HG03378 (cell line): ENCODE data around the gene CTXN3.

Source experiments
- ATAC-seq: cut with Tn5 transposase; IDR thresholded peaks from one replicate; pipeline ENCODE4 v1.9.1; 2021; ENCODE audit warnings: mild to moderate bottlenecking, moderate library complexity; ENCODE audit not compliant: unreplicated experiment

CTXN3 gene

GRCh38 chr5:127649018-127649439 lies at the start of gene CTXN3:
TSS of gene CTXN3 (plus strand) at chr5:127649082. CDS start at chr5:127657522, 8,440 bp downstream.
- ATAC-seq, result no peak

GRCh38 chr5:127599320-127599719 lies 49.6 kb upstream of the CTXN3 start:
- no peak for ATAC-seq

- no peak for ATAC-seq
Observed at GRCh38 chr5:127599847-127600246, 49.0 kb upstream of the CTXN3 start.

DNA sequence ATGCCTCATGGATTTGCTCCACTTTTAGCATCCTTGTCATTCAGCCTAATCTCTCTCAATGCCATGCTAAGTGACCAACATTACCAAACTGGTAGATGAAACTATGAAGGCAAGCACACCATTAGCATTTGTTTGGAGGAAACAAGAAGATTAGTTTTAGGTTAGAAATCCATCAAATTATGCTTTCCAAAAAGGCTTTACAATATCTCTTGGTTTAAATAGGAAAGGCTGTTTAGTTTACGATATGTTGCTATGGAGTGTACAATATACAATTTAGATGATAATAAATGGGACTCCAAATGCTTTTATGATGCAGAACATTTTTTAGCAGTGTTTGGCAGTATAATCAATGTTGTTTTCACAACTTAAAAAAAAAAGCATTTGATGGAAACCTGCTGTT lies 47.8 kb upstream of the CTXN3 start:
- no peak for ATAC-seq

DNA sequence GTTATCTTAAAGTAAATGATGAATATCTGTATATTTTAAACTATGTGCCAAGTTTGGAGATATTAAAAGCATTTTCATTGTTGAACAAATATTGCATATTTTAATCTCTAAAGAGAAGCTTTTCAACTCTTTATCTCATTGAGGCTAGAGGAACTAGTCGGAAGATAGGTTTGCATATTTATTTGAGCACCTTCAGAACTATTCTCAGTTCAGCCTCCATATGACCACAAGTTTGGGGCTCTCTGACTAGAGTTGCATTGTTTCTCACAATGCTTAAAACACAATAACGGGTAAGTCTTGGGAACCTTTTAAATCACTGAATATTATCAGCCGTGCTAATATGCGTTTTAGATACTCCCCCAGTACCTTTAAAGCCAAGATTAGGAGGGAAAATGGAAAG lies 47.3 kb upstream of the CTXN3 start:
- no peak for ATAC-seq

- ATAC-seq, result no peak
Observed at GRCh38 chr5:127602481-127602880, 46.4 kb upstream of the CTXN3 start.

- no peak for ATAC-seq
Observed at GRCh38 chr5:127602896-127603844, 45.7 kb upstream of the CTXN3 start.

DNA sequence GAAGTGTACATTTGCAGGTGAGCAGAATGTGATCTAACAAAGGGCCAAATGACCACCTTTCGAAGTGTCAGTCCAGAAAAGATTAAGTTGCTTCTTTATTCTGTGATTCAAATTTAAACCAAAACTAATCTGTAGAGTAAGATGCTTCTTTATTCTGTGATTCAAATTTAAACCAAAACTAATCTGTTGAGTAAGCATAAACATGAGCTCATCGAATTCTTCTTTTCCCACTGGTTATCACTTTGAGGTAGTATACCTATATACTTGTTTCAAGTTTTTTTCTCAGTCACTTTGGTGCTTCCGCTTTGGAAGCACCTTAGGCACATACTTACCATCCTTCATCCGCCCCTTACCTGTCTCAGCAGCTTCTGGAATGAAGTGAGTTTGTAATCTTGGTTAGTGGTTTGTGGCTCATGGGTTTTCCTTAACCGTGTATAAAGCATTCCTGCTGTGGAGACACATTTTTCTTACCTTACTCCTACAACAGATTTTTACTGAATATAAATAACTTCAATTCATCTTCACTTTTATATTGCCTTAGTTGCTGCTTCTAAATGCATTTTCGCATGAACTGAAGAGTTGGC lies 40.7 kb upstream of the CTXN3 start:
- no peak for ATAC-seq

DNA sequence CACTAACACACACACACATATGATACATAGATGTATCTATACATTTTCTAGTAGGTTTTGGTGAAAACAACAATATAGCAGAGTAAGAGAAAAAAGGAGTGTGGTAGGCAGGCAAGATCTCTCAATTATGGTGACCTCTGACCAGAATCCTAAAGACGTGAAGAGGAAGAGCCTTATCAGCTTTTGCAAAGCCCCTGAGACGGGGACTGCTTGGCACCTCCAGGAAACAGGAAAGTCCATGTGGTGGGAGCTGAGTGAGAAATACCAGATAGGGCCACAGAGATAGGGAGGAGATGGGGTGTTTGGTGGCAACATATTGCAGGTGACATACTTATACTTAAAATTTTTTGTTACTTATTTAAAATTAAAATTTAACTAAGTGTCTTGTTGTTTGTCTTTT lies 39.9 kb upstream of the CTXN3 start:
- no peak for ATAC-seq

- ATAC-seq, result no peak
Observed at GRCh38 chr5:127609957-127610356, 38.9 kb upstream of the CTXN3 start.

DNA sequence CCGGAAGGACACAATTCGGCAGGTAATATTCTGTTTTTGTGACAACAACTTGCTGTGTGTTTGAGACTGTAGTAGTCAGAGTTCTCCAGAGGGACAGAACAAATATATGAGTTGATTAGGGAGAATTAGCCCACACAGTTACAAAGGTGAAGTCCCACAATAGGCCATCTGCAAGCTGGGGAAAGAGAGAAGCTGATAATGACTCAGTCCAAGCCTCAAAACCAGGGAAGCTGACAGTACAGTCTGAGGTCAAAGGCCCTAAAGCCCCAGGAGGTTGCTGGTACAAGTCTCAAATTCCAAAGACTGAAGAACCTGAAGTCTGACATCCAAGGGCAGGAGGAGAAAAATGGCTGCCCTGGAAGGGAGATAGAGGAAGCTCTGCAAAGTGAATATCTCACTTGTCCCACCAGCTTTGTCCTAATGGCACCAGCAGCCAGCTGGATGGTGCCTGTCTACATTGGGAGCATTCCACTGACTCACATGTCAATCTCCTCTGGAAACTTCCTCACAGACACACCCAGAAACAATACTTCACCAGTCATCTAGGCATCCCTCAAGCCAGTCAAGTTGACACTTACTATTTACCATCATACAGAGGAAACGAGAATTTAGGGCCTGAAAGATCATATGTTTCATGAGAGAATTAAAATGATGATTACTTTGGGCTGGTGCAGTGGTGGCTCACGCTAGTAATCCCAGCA lies 36.3 kb upstream of the CTXN3 start:
- ATAC-seq, result no peak

- no peak for ATAC-seq
Observed at GRCh38 chr5:127615916-127616315, 33.0 kb upstream of the CTXN3 start.

DNA sequence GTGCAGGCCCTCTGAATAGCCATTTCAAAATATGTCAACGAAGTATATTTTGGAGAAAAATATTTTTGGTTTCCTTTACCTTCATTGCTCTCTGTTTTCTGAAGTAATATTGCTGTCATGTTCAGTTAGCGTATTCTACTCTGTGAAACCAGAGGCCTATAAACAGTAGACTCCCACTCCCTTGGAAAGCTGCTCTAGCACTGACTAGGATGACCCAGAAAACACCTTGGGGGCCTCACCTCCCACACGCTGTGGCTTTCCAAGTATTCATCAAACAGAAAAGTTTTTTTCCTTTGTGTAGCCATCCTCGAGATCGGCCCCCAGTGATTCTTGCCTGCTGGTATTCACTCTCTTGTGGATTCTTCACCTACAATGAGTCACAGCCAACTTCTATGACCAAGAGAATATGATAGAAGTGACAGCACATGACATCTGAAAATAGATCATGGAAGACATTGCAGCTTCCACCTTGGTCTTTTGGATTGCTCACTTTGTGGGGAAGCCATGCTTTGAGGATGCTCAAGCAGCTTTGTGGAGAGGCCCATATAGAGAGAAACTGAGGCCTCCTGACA lies 28.9 kb upstream of the CTXN3 start:
- no peak for ATAC-seq

DNA sequence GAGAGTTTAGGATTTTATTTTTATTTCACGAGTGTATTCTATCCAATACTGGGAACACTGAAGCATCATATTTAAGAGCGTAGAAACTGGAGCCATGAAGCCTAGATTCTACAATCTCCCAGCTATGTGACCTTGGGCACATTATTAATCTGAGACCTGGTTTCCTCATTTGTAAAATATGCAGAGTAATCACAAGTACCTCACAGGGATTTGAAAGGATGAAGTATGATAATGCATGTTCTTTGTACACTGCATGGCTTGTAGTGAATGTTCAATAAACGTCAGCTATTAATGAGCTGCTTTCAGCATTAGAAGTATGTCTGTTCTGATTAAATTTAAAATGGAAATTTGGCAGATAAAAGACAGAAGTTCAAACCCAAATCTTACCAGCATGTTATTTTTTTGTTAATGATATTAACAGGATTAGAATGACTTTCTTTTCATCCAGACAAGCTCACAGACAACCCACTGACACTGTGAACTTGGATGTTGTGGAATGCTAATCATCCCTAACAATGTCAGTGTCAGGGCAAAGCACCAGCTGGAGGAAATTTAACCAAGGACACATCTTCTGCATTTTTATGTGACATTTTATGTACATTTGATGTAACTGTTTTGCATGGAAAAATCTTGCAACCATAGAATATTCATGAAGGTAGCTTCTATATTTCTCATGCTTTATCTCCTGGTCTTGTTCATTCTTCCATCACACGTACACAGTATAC lies 27.1 kb upstream of the CTXN3 start:
- ATAC-seq, result no peak

DNA sequence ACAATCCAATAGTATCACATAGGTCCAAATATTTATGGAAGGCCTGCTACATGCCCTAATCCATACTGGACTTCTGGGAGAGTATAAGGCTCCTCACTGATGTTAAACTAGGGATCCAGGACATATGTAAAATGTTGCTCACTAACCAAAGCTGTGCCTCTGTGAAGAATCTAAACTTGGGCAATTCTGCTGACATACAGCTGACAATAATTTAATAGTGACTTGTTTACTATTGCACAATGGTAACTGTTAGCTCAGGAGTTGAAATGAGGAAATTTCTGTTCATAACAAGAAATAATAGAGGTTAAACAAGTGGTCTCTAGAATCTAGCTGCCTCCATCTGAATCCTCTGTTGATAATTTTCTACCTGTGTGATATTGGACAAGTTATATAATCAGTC lies 14.9 kb upstream of the CTXN3 start:
- no peak for ATAC-seq

DNA sequence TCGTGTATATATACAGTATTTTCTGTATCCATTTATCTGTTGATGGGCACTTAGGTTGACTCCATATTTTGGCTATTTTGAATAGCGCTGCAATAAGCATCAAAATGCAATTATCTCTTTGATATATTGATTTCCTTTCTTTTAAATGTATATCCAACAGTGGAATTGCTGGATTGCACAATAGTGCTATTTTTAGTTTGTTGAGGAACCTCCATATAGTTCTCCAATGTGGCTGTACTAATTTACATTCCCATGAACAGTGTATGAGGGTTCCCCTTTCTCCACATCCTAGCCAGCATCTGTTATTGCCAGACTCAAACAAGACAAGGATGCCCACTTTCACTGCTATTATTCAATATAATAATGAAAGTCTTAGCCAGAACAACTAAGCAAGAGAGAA lies 9.1 kb upstream of the CTXN3 start:
- no peak for ATAC-seq

DNA sequence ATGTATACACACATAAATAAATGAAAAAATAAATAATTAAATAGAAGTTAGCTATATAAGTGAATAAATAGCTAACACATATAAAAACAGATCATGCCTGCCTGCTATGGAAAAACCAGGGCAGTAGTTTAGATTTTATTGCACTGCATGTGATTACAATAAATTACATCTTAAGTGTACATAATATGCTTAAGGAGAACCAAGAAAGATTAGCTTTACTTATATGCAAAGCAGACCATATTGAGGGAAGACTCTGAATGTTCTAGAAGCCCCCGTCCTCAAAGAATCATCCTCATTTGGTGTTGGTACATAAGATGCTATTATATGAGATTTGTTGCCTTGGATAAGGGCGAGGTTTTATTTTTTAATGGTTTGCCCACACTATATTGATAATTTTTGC lies 5.9 kb upstream of the CTXN3 start:
- no peak for ATAC-seq

DNA sequence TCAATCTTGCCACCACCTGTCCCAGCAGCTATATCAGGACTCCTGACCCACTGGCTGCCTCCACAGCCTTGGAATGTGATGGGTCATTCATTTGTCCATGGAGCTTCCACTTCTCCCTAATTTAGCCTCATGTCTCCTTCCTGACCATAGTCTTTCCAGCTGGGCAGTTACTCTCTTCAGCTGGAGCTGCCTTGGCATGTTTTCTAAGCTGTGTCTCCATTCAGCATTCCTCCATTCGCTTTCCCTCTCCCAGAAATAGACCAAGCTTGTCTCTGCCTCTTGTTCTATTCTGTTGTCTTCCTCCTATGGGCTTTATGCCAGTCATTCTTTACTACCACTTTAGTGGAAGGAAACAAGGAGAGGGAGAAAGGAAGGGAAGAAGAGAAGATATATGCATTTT lies 5.3 kb upstream of the CTXN3 start:
- no peak for ATAC-seq

- ATAC-seq, result no peak
Observed at GRCh38 chr5:127645300-127645726, 3.6 kb upstream of the CTXN3 start.

GRCh38 chr5:127647361-127647958 lies 1.4 kb upstream of the CTXN3 start:
- ATAC-seq, result no peak
